GM12878 (cell line): ENCODE measurements around the gene MGAT4B. TPM values are rescaled to one million over a fixed set of nuclear protein-coding genes. Genes with fewer than 3 reads are reported as not detected.
"Not testable (repeated sequence)": the region's sequence is repeated elsewhere in the genome, so short reads cannot be mapped to it uniquely, and the experiment has no call there.

Experiments used
- ATAC-seq: fragments of 200-7000 bp; cut with Tn5 transposase; 3 replicates; pipeline ENCODE4 v1.9.1; 2020; ENCODE audit warnings: mild to moderate bottlenecking, moderate library complexity
- BruUV-seq: library from RNA; stranded (reverse); fragments of 400-500 nt; replicated peaks from 2 replicates; lab custom pipeline; 2021; lab: Mats Ljungman, UMichigan
- CTCF ChIA-PET: fragments of 300-600 bp; sonication (Branson Sonifier 250); formaldehyde crosslinking; extraction: SDS; loops from one replicate; lab custom pipeline; 2021; ENCODE audit warnings: inconsistent platforms; lab: Yijun Ruan, JAX
- POLR2A ChIA-PET: fragments of 350-600 bp; formaldehyde crosslinking; extraction: SDS; loops from one replicate; lab custom pipeline; 2021; ENCODE audit warnings: inconsistent platforms; lab: Charles Lee
- RAD21 ChIA-PET: fragments of 300-600 bp; sonication (Branson Sonifier 250); formaldehyde crosslinking; loops from one replicate; lab custom pipeline; 2023; ENCODE audit warnings: antibody characterized with exemption; ENCODE audit not compliant: unreplicated experiment; lab: Charles Lee
- SMC1A ChIA-PET: fragments of 300-600 bp; sonication (Branson Sonifier 250); formaldehyde crosslinking; loops from one replicate; lab custom pipeline; 2023; ENCODE audit not compliant: unreplicated experiment, uncharacterized antibody; lab: Charles Lee
- DNase-seq: peaks from one replicate; pipeline ENCODE4 v3.0.0-alpha.2; 2011; ENCODE audit warnings: low read depth, low spot score
- FAIRE-seq: peaks from 3 replicates; lab custom pipeline; 2011; peaks lifted over from hg19 to GRCh38; lab: Jason Lieb, UNC
- H2AFZ ChIP-seq: 2 replicates; pipeline ENCODE4 v1.6.0; 2011; ENCODE audit warnings: low read depth, low read length, control low read depth; ENCODE audit not compliant: control insufficient read depth
- H3K27ac ChIP-seq: 2 replicates; pipeline ENCODE4 v1.5.1; 2011; ENCODE audit warnings: control low read depth; ENCODE audit not compliant: control insufficient read depth, insufficient read depth
- H3K27me3 ChIP-seq, 2 experiments: replicated peaks in 1 of 2; 2 replicates each; pipeline versions ENCODE4 v1.6.0 to v1.6.1; 2011; ENCODE audit warnings: low read length in 1 of 2; ENCODE audit not compliant: control insufficient read depth in 2 of 2, insufficient read depth in 2 of 2
- H3K36me3 ChIP-seq, 2 experiments: 2 replicates each; pipeline ENCODE4 v1.5.1; 2011; ENCODE audit warnings: low read length in 1 of 2; ENCODE audit not compliant: control insufficient read depth in 2 of 2, insufficient read depth in 2 of 2
- H3K4me1 ChIP-seq: 2 replicates; pipeline ENCODE4 v1.6.1; 2011; ENCODE audit warnings: mild to moderate bottlenecking, low read length, moderate library complexity, mixed read lengths; ENCODE audit not compliant: control insufficient read depth, insufficient read depth
- H3K4me2 ChIP-seq: 2 replicates; pipeline ENCODE4 v1.6.0; 2011; ENCODE audit warnings: control low read depth; ENCODE audit not compliant: control insufficient read depth, insufficient read depth
- H3K4me3 ChIP-seq: fragments of 200-600 bp; sonication (generic); 2 replicates; pipeline ENCODE4 v1.5.1; 2016
- H3K79me2 ChIP-seq: 2 replicates; pipeline ENCODE4 v1.6.0; 2011; ENCODE audit warnings: low read length; ENCODE audit not compliant: control insufficient read depth, insufficient read depth
- H3K9ac ChIP-seq: 2 replicates; pipeline ENCODE4 v1.8.0; 2011; ENCODE audit warnings: low read length, control low read depth, mixed read lengths; ENCODE audit not compliant: control insufficient read depth, insufficient read depth
- H3K9me3 ChIP-seq: replicated peaks from 3 replicates; pipeline ENCODE4 v1.5.1; 2011; ENCODE audit warnings: mild to moderate bottlenecking, low read length; ENCODE audit not compliant: control insufficient read depth, insufficient read depth
- H4K20me1 ChIP-seq: 2 replicates; pipeline ENCODE4 v1.6.0; 2011; ENCODE audit not compliant: control insufficient read depth, insufficient read depth
- CBX5 ChIP-seq: sonication (generic); IDR thresholded peaks from 2 replicates; pipeline ENCODE4 v1.6.1; 2016; ENCODE audit warnings: low read depth, moderate library complexity, mild to moderate bottlenecking, inconsistent platforms
- HDGF ChIP-seq: fragments of 450-650 bp; IDR thresholded peaks from 2 replicates; pipeline ENCODE4 v1.6.1; 2016; ENCODE audit warnings: antibody characterized with exemption
- IKZF2 ChIP-seq, 2 experiments: fragments of 450-650 bp; IDR thresholded peaks; 2 replicates each; pipeline ENCODE4 v1.6.1; 2017; ENCODE audit warnings: mild to moderate bottlenecking in 2 of 2, moderate library complexity in 2 of 2
- NRF1 ChIP-seq: conservative IDR thresholded peaks from 2 replicates; pipeline ENCODE4 v1.6.1; 2011; ENCODE audit warnings: mild to moderate bottlenecking, low read depth, low read length, improper control_type of control experiment
- SIN3A ChIP-seq: IDR thresholded peaks from 2 replicates; pipeline ENCODE4 v1.6.1; 2012; ENCODE audit warnings: low read depth, low read length, improper control_type of control experiment
- WGBS: methylation state at CpG from one replicate; pipeline ENCODE4 v1.1.6; 2016; ENCODE audit warnings: low lambda C conversion rate; ENCODE audit not compliant: insufficient replicate concordance, insufficient coverage; ENCODE audit errors: missing lambda C conversion rate; 5-methylcytosine and 5-hydroxymethylcytosine counted together
- in situ Hi-C: fragments of 300-500 bp; cut with MboI; formaldehyde crosslinking; loops from 9 replicates; pipeline ENCODE4 v1.14.3; 2018; ENCODE audit warnings: mixed read lengths
- intact Hi-C: fragments of 100-400 bp; cut with micrococcal nuclease; formaldehyde crosslinking; loops from one replicate; pipeline ENCODE4 v1.14.2; 2022; ENCODE audit not compliant: unreplicated experiment
- polyA plus RNA-seq, 11 experiments: library from polyadenylated mRNA; depleted of rRNA in 4 of 11; unstranded in 6 of 11; stranded (reverse) in 5 of 11; fragments of >200 nt; fragmentation: Nextera tagmentation in 4 of 11; fragmentation: Illumina TruSeq in 1 of 11; extraction: Ambion mirVana in 4 of 11; extraction: Trizol in 1 of 11; gene quantifications; 1 replicate in 1 of 11; 2 replicates in 10 of 11; pipeline versions ENCODE4 v1.2.1 to v1.2.3, GENCODE V29; 2011 to 2016; ENCODE audit warnings: inconsistent platforms in 2 of 11, missing spikeins in 2 of 11, low read depth in 1 of 11
- total RNA-seq, 4 experiments: library from RNA; depleted of rRNA in 3 of 4; stranded (reverse); fragments of >200 nt in 3 of 4; fragmentation: Illumina TruSeq in 1 of 4; extraction: Trizol in 1 of 4; gene quantifications; 2 replicates each; pipeline versions ENCODE4 v1.2.1 to v1.2.3, GENCODE V29; 2013 to 2021

The MGAT4B gene
- total and polyA plus RNA-seq, 10 of the 15 experiments (the other 5 are each of a cell fraction or from before 2014, with no cell fraction given), result 0.60 to 82.5 (median 34.4) TPM; not detected in 1

- TF ChIP-seq IKZF2 (IDR thresholded peaks at IDR 0.05) (no peak), HDGF (peak; percentile 76; the same call in 1 of the 2 replicates), SIN3A (no peak)
These were observed 29.8 kb upstream of the MGAT4B start (continued) for GRCh38 chr5:179836225-179837019.

- POLR2A ChIA-PET, intact Hi-C loops: not testable (repeated sequence)
These were observed 28.2 kb upstream of the MGAT4B start for GRCh38 chr5:179834871-179835270.

GRCh38 chr5:179834120-179834519 is 27.5 kb upstream of the MGAT4B start:
- DNase-seq (no peak), FAIRE-seq (no peak), ATAC-seq (no peak)
- Histone ChIP-seq H3K9me3 (no peaks in the 10 kb centered on the region), H3K4me3 (no peak overlapping the region), H3K4me2 (no peak overlapping the region), H3K27me3 (no peaks in the 10 kb centered on the region), H3K4me1 (peaks cover 9% of the 10 kb centered on the region), H4K20me1 (no peaks in the 10 kb centered on the region), H3K36me3 (peaks cover 32 to 37% of the 10 kb centered on the region in 2 experiments), H3K9ac (no peak overlapping the region), H3K79me2 (no peaks in the 10 kb centered on the region), H3K27ac (no peak overlapping the region), H2AFZ (no peak overlapping the region)
- CTCF ChIA-PET, result no interaction called here
- SMC1A ChIA-PET, result interaction anchor here (1.2 kb wide), 1 partner anchor 12 kb away, joined by 3 read pairs; no protein-coding TSS in a partner anchor
- in situ Hi-C loops, result no loop called here
- intact Hi-C loops, result no loop called here
- no TSS peak for BruUV-seq
- RAD21 ChIA-PET, result no interaction called here
- TF ChIP-seq CBX5, result no peak
- TF ChIP-seq NRF1, result no peak
- 85% methylated on average over 8 of the region's 8 CpGs for WGBS
- POLR2A ChIA-PET, result no interaction called here

More at GRCh38 chr5:179834871-179835270, 28.2 kb upstream of the MGAT4B start:
- H3K9ac ChIP-seq, H3K9me3 ChIP-seq, FAIRE-seq, H4K20me1 ChIP-seq, RAD21 ChIA-PET, H3K4me1 ChIP-seq, ATAC-seq, CTCF ChIA-PET, H3K79me2 ChIP-seq, BruUV-seq, H3K27ac ChIP-seq, DNase-seq, in situ Hi-C loops, H3K27me3 ChIP-seq, H3K4me3 ChIP-seq, SMC1A ChIA-PET, H3K4me2 ChIP-seq, H2AFZ ChIP-seq: not testable (repeated sequence)
- whole genome bisulfite sequencing, result 89% methylated on average over 10 of the region's 28 CpGs
- peaks cover 30 to 35% of the 10 kb centered on the region in 2 experiments; a peak in 3 of 4 replicates for H3K36me3 ChIP-seq
